Activated CD4-positive, alpha-beta memory T cell treated with anti-CD3 and anti-CD28 coated beads, Interleukin-2, amount 10 ng/mL, durations not matched to agents 7 days and 5 days (primary cell): ENCODE data around the gene GUCY1B1. TPM values are rescaled to one million over a fixed set of nuclear protein-coding genes. Genes with fewer than 3 reads are reported as not detected.

Experiments
- total RNA-seq, 2 experiments: library from RNA; stranded (reverse); gene quantifications; one replicate each; pipeline ENCODE4 v1.2.3, GENCODE V29; 2021

GUCY1B1 gene
- total RNA-seq, 2 experiments from 2014 or later: 0.10 TPM; not detected in 1

Other genes with a start within 250 kb of the GUCY1B1 start
- gene GUCY1A1, start 92.2 kb upstream of the GUCY1B1 start, total RNA-seq: not detected
- gene ASIC5, start 107.3 kb downstream of the GUCY1B1 start, total RNA-seq: not detected
- gene TDO2, start 144.7 kb downstream of the GUCY1B1 start, total RNA-seq: not detected
- gene CTSO, start 194.8 kb downstream of the GUCY1B1 start, total RNA-seq: 1 to 10 TPM; 5.2 to 5.3 TPM